NOMO-1 treated with dmso at 0.1 percent for 144 hours (cell line): ENCODE results near the gene RTN4RL2.

ENCODE experiments used
- DNase-seq: peaks from one replicate; lab custom pipeline; 2025; ENCODE audit not compliant: unreplicated experiment; lab: John Stamatoyannopoulos, UW

The RTN4RL2 gene

GRCh38 chr11:57523419-57523818 lies 63.1 kb downstream of the RTN4RL2 start:
- no peak for DNase-seq
